SK-MEL-5 (cell line): ENCODE data around the gene TMEM108. TPM values are rescaled to one million over a fixed set of nuclear protein-coding genes. Genes with fewer than 3 reads are reported as not detected.
"Not testable (repeated sequence)": the region's sequence is repeated elsewhere in the genome, so short reads cannot be mapped to it uniquely, and the experiment has no call there.

Experiments used
- DNase-seq: peaks from one replicate; pipeline ENCODE4 v3.0.0-alpha.2; 2016; ENCODE audit warnings: low read depth, low spot score
- in situ Hi-C: cut with HindIII; loops from 2 replicates; pipeline ENCODE4 v1.10.0; 2016; ENCODE audit warnings: low sequenced_read_pairs, high pct_unique_total_duplicates, low pct_unique_long_range_greater_than_20kb
- polyA plus RNA-seq, 2 experiments: library from polyadenylated mRNA; depleted of rRNA; stranded (reverse); fragments of >200 nt; gene quantifications; 2 replicates each; pipeline ENCODE4 v1.2.3, GENCODE V29; 2015
- total RNA-seq: library from RNA; depleted of rRNA; stranded (reverse); fragments of >200 nt; shearing (Covaris generic); gene quantifications from 2 replicates; pipeline ENCODE4 v1.2.3, GENCODE V29; 2014; rRNA removed

Gene TMEM108
- total RNA-seq = 0.13 TPM in 1 of 2 replicates, not detected in the other
- 0.31 and 2.5 TPM in 2 replicates for polyA plus RNA-seq (2015; cell fraction: cytosol; rRNA removed)
- 1.2 TPM in 1 of 2 replicates, not detected in the other for polyA plus RNA-seq (2015; cell fraction: nucleus; rRNA removed)

- in situ Hi-C loops = no loop called here
- DNase-seq = peak; percentile 58
Measured at GRCh38 chr3:133038089-133038730, at the start of gene TMEM108. TSS of gene TMEM108 (plus strand) at chr3:133038391.

- in situ Hi-C loops = no loop called here
- DNase-seq = no peak
Measured at GRCh38 chr3:132995971-132996370, 42.2 kb upstream of the TMEM108 start.

GRCh38 chr3:132997404-132998185, 40.6 kb upstream of the TMEM108 start:
- in situ Hi-C loops = no loop called here
- DNase-seq = no peak

GRCh38 chr3:133005032-133005431, 33.2 kb upstream of the TMEM108 start:
- DNase-seq, in situ Hi-C loops: not testable (repeated sequence)

GRCh38 chr3:133007601-133008000, 30.6 kb upstream of the TMEM108 start:
- no peak for DNase-seq
- in situ Hi-C loops = no loop called here

- in situ Hi-C loops = no loop called here
- DNase-seq = no peak
Measured at GRCh38 chr3:133014325-133014724, 23.9 kb upstream of the TMEM108 start.

- DNase-seq, in situ Hi-C loops: not testable (repeated sequence)
Measured at GRCh38 chr3:133015573-133015972, 22.6 kb upstream of the TMEM108 start.

- in situ Hi-C loops = no loop called here
- no peak for DNase-seq
Measured at GRCh38 chr3:133016838-133017309, 21.3 kb upstream of the TMEM108 start.

- in situ Hi-C loops = no loop called here
- DNase-seq = no peak
Measured at GRCh38 chr3:133018921-133019320, 19.3 kb upstream of the TMEM108 start.

GRCh38 chr3:133021206-133021605, 17.0 kb upstream of the TMEM108 start:
- no peak for DNase-seq
- in situ Hi-C loops = no loop called here

GRCh38 chr3:133023362-133023761, 14.8 kb upstream of the TMEM108 start:
- no peak for DNase-seq
- in situ Hi-C loops = no loop called here

- DNase-seq = no peak
- in situ Hi-C loops = no loop called here
Measured at GRCh38 chr3:133025546-133025945, 12.6 kb upstream of the TMEM108 start.

- no peak for DNase-seq
- in situ Hi-C loops = no loop called here
Measured at GRCh38 chr3:133032301-133032700, 5.9 kb upstream of the TMEM108 start.

GRCh38 chr3:133037436-133037835, 755 bp upstream of the TMEM108 start:
- in situ Hi-C loops = no loop called here
- DNase-seq = no peak

- in situ Hi-C loops = no loop called here
- DNase-seq = no peak
Measured at GRCh38 chr3:133038731-133039375, 662 bp downstream of the TMEM108 start.

- in situ Hi-C loops = no loop called here
- peak; percentile 85 for DNase-seq
Measured at GRCh38 chr3:133040696-133041523, 2.7 kb downstream of the TMEM108 start.

- DNase-seq = no peak
- in situ Hi-C loops = no loop called here
Measured at GRCh38 chr3:133041524-133041829, 3.3 kb downstream of the TMEM108 start.

GRCh38 chr3:133042778-133043177, 4.6 kb downstream of the TMEM108 start:
- DNase-seq = no peak
- in situ Hi-C loops = no loop called here
